GM19324 (cell line): ENCODE measurements around the gene PDP2.

ENCODE experiments used
- ATAC-seq: cut with Tn5 transposase; IDR thresholded peaks from one replicate; pipeline ENCODE4 v1.9.1; 2021; ENCODE audit warnings: mild to moderate bottlenecking, moderate library complexity; ENCODE audit not compliant: unreplicated experiment, low FRiP score

PDP2 gene

GRCh38 chr16:66934138-66934838 is 54.0 kb downstream of the PDP2 start, which contains the start of gene CIAO2B:
Gene CIAO2B (minus strand): TSS chr16:66934402. CDS start chr16:66934364, 38 bp downstream.
- peak; percentile 84 for ATAC-seq

- ATAC-seq = peak; percentile 14
These were observed 54.6 kb downstream of the PDP2 start for GRCh38 chr16:66934839-66935313.

- no peak for ATAC-seq
These were observed 55.1 kb downstream of the PDP2 start, which contains the start of gene CES2 for GRCh38 chr16:66935314-66936011. Gene CES2 (plus strand): TSS chr16:66935516. CDS start chr16:66935636, 120 bp downstream.

- no peak for ATAC-seq
These were observed 56.1 kb downstream of the PDP2 start for GRCh38 chr16:66936462-66936861.

- no peak for ATAC-seq
These were observed 56.7 kb downstream of the PDP2 start for GRCh38 chr16:66936889-66937554.

- ATAC-seq = no peak
These were observed 57.5 kb downstream of the PDP2 start for GRCh38 chr16:66937725-66938337.

- no peak for ATAC-seq
These were observed 59.1 kb downstream of the PDP2 start for GRCh38 chr16:66939366-66939765.

GRCh38 chr16:66940236-66940635 is 59.9 kb downstream of the PDP2 start:
- ATAC-seq = no peak
